DND-41 (cell line): ENCODE data around the gene TOLLIP.

ENCODE experiments used
- CTCF ChIP-seq: IDR thresholded peaks from 2 replicates; pipeline ENCODE4 v1.5.1; 2012; ENCODE audit warnings: borderline replicate concordance, low read length, moderate library complexity, mild to moderate bottlenecking; ENCODE audit not compliant: poor library complexity, severe bottlenecking; ENCODE audit errors: extremely low read depth
- EZH2 ChIP-seq: IDR thresholded peaks from 3 replicates; pipeline ENCODE4 v1.6.1; 2012; ENCODE audit warnings: borderline replicate concordance, low read depth, mild to moderate bottlenecking, moderate library complexity, low read length, inconsistent platforms; ENCODE audit not compliant: severe bottlenecking

DNA sequence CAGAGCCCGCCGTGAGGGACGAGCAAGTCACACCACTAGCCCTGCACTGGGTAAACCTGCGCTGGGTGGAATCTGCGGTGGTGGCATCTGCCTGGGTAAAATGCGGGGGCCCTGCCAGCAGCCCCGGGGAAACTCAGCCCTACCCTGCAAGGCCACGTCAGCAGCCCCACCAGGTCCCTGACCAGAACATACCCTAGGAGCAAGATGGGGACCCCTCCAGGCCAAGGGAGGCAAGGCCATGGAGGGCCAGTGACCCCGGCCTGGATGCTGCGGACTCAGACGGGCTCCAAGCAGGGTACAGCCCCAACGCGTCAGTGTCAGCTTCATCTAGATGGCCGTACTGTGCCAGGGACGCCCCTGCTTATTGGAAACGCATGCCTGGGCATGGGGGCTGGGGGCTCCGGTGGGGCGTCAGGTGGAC is 26.3 kb downstream of the TOLLIP start:
- TF ChIP-seq CTCF: no peak
- TF ChIP-seq EZH2: no peak
